DMS 273 (cell line): Measurements from ENCODE around the gene C6orf15.

Experiments used
- DNase-seq: peaks from one replicate; lab custom pipeline; 2025; ENCODE audit not compliant: unreplicated experiment; lab: John Stamatoyannopoulos, UW

The C6orf15 gene

GRCh38 chr6:31110825-31111582, 1.4 kb downstream of the C6orf15 start:
- DNase-seq: no peak

GRCh38 chr6:31107052-31107451, 5.3 kb downstream of the C6orf15 start:
- no peak for DNase-seq

- no peak for DNase-seq
These were observed 9.2 kb downstream of the C6orf15 start for GRCh38 chr6:31103136-31103535.

- no peak for DNase-seq
These were observed 13.9 kb downstream of the C6orf15 start for GRCh38 chr6:31098449-31098938.

GRCh38 chr6:31096656-31097055, 15.7 kb downstream of the C6orf15 start:
- DNase-seq: no peak

GRCh38 chr6:31096215-31096614, 16.2 kb downstream of the C6orf15 start:
- DNase-seq: no peak

- DNase-seq: no peak
These were observed 17.9 kb downstream of the C6orf15 start for GRCh38 chr6:31094389-31094881.

- DNase-seq: no peak
These were observed 19.4 kb downstream of the C6orf15 start for GRCh38 chr6:31092769-31093505.

- no peak for DNase-seq
These were observed 20.1 kb downstream of the C6orf15 start for GRCh38 chr6:31092238-31092637.

GRCh38 chr6:31091680-31092079, 20.7 kb downstream of the C6orf15 start:
- no peak for DNase-seq

GRCh38 chr6:31090973-31091364, 21.4 kb downstream of the C6orf15 start:
- no peak for DNase-seq

- DNase-seq: no peak
These were observed 22.0 kb downstream of the C6orf15 start for GRCh38 chr6:31090275-31090972.

- DNase-seq: peak; percentile 94
These were observed 24.8 kb downstream of the C6orf15 start for GRCh38 chr6:31087494-31088089.

- DNase-seq: no peak
These were observed 25.5 kb downstream of the C6orf15 start for GRCh38 chr6:31086788-31087440.

GRCh38 chr6:31083742-31084354, 28.5 kb downstream of the C6orf15 start:
- peak; percentile 86 for DNase-seq

GRCh38 chr6:31081872-31082271, 30.5 kb downstream of the C6orf15 start:
- DNase-seq: no peak

- peak; percentile 79 for DNase-seq
These were observed 32.6 kb downstream of the C6orf15 start for GRCh38 chr6:31079656-31080261.

GRCh38 chr6:31076611-31077010, 35.8 kb downstream of the C6orf15 start:
- no peak for DNase-seq

- DNase-seq: no peak
These were observed 36.8 kb downstream of the C6orf15 start for GRCh38 chr6:31075528-31075927.

GRCh38 chr6:31074401-31074800, 38.0 kb downstream of the C6orf15 start:
- DNase-seq: no peak
